Anterior cingulate cortex (tissue), 58 donors: ENCODE data around the gene NUP54.
A peak's percentile ranks its signal among the peaks of the same experiment; 100 is the strongest.

Experiments
- DNase-seq, 58 donors: peaks; one replicate each; lab custom pipeline; 2025; lab: John Stamatoyannopoulos, UW

NUP54 gene

DNA sequence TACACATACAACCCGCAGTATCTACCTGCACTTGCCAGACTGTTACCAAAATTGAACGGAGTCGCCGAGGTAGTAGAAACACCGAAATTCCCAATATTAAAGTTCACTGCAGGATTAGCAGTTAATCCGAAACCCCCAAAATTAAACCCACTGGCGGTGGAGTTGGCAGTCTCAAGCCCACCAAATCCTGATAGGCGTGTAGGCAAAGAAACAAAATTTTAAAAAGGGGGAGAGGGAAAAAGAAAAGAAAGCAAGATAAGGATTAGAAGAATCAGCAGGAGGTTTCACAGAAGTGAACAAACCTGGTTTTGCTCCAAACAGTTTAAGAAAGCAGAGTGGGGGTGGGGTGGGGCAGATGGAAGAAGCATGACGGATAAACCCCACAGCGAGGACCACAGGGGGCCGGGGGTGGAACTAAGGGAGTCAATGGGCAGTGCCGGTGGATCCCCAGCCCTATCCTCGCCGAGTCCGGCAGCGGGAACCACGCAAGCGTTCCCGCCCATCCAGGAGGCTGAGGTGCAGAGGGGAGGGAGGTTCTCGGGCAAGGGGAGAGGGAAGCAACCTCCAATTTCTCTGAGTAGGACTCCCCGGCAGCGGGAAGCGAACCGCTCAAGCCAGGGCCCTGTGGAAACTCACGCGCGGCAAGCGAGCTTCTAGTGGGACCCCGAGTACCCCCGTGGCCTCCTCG lies 599 bp downstream of the NUP54 start:
- peak in 32 of 58 donors; percentile 2 to 71 (median 46) for DNase-seq

DNA sequence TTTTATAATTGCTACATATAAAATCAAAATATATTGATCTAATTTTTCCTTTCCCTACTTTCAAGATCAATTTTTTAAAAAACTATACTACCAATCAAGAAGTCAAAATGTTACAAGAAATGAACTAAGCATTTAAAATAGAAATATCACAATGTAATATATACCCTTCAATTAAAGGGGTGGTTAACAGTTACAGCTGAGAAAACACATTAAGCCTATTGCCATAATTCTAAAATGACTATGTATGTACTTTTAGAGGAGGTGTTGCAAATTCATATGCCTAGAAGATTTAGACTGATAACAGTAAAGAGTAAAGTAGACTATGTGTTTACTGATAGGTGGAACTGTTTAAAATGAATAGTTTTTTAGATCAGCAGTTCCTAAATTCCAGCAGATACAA lies 3.7 kb downstream of the NUP54 start:
- DNase-seq, result no peak

DNA sequence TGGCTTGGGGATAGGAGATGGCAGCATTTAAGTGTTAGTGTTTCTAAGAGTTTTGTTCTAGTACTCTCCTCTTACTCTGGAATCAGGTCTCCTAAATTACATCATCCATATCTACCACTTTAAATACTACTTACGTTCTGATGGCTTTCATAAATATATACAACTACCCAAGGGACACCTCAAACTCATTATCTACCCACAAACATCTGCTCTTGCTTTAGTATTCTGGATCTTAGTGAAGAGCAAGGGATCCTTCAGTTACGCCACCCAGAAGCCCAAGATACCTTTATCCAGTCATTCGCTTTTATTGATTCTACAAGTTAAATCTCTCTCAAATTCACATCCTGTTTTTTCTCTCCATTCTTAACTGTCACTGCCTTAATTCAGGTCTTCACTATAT lies 7.0 kb downstream of the NUP54 start:
- no peak for DNase-seq

DNA sequence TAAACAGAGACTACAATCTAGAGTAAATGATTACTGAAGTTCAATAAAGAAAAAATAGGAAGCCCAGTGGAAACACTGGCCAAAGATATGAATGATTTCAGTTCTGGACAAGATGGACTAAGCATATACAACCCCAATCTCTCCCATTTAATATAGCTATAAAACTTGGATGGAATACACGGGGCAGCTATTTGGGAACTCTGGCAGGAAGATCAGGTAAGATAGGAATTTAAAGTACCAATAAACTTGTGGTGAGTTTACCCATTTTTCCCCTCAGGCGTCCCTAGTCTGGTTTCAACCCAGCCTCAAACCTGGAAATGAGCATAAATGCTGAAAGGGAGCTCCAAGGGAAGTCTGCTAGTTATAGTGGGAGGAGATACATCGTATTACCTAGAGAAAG lies 20.4 kb downstream of the NUP54 start:
- DNase-seq, result no peak

DNA sequence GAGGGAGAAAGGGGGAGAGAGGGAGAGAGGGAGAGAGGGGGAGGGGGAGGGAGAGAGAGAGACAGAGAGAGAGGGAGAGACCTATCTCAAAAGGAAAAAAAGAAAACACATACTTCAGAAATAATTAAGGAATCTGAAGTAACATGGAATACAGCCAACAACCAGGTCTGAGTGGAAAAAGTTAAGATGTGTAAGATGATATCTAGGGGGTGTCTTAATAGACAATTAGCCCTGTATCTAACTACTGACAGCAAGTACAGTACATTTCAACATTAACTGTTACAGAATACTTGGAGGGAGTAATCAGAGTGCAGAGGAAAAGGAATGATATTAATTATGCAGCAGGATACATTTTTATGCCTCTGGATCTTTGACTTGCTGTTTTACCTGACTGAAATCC lies 22.4 kb downstream of the NUP54 start:
- no peak for DNase-seq

DNA sequence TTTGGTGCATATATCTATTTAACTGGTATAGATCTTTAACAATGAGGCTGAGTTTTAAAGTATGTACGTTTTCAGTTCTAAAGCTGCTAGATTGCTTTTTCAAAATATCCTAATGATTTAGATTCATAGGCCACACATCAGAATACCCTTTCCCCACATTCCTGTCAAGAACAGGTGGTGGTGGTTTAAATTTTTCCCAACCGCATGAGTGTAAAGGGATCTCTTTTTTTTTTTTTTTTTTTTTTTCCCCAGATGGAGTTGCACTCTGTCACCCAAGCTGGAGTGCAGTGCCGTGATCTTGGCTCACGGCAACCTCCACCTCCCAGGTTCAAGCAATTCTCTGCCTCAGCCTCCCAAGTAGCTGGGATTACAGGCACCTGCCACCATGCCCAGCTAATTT lies 28.0 kb downstream of the NUP54 start:
- DNase-seq, result no peak

DNA sequence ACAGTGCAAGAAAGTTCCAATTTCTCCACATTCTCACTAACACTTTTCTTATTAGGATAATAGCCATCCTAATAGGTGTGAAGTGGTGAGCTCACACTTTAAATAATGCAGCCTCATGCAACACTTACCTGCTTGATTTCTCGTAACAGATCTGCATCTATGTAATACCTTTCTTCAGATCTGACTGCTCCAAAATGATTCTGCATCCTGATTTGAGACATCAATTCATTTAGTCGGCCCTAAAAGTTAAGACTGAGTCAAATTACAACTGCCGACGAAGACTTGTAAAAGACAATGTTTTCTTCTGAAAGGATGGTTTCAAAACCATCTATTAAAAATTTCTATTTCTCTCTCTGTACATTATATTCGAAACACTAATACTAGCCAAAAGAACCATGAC lies 30.7 kb downstream of the NUP54 start:
- no peak for DNase-seq

DNA sequence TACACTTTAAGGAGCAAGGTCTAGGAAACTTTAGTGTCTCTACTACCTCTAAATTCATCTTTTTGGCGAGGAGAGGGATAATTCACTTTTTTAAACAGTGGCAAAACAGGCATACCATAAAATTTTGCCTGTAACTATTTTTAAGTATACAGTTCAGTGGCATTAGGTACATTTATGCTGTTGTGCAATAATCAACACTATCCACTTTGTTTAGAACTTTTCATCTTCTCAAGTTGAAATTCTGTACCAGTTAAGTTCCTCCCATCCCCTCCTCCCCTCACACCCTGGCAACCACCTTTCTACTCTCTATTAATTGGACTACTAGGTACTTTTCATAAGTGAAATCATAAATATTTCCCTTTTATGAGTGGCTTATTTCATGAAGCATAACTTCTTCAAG lies 31.4 kb downstream of the NUP54 start:
- DNase-seq, result no peak

DNA sequence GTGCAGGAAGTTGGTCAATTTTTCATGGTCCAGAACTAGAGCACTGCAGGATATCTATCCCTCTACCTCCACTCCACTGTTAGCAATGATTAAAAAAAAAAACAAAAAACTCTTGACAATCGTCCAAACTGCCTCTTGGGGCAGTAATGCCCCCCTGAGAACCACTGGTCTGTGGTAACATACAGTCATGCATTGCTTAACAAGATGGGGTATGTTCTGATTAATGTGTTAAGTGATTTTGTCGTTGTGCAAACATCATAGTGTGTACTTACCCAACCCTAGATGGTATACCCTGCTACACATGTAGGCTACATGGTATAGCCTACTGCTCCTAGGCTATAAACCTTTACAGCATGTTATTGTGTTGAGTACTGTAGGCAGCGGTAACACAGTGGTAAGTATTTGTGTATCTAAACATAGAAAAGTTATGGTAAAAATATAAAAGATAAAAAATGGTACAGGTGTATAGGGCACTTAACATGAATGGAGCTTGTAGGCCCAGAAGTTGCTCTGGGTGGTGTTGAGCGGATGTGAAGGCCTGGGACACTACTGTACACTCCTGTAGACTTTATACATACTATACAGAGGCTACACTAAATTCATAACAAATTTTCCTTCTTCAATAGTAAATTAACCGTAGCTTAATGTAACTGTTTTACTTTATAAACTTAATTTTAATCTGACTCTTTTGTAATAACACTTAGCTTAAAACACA lies 39.6 kb downstream of the NUP54 start:
- DNase-seq, result no peak

DNA sequence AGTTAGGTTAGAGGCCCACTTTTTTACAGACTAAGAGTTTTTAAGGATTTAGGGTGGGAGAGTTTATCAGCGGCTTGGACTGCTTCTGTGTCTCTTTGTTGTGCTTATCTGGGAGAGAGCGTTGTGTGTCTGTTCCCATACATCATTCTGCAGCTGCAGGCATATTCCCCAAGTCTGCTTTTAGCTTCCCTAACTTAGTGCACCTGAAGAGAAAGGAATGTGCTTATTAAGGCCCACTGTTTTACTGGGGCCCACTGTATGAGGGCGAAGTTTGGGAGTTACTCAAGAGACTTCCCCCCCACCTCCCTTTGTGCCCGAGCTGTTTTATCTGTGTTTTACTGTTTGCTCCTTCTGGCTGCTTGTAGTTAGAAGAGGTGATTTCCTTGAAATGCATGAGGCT lies 41.8 kb downstream of the NUP54 start:
- DNase-seq, result no peak

DNA sequence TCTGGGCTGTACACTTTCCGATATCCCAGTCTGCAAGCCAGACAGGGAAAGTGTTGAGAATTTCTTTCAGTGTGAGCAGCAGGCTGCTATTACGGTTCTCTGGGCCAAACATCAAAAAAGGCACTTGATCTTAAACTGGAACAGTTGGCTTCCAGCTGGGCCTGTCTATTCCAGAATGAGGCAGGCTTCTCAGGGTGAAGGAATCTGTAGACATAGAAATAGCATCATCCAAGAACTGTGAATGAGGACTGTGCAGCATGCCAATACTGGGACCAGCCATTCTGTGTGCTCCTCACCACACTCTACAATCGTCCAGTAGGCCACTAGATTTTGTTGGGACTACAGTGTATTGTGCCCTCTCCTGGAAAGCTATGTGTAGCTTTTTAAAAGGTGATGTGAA lies 42.5 kb downstream of the NUP54 start:
- DNase-seq, result peak in 40 of 58 donors; percentile 1 to 66 (median 12)

DNA sequence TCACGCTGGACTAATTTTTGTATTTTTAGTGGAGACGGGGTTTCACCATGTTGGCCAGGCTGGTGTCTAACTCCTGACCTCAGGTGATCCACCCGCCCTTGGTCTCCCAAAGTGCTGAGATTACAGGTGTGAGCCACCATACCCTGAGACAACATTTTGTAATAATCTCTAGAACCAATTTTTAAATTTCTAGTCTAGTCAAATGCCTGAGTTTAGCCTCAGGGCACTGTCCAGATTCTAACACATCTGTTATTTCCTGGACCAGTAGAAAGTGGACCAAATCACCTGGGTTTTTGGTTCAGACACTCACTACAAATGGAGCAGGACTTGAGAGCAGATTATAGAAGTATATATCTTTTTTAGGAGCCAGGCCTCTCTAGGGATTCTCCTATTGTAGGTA lies 52.1 kb downstream of the NUP54 start:
- no peak for DNase-seq

DNA sequence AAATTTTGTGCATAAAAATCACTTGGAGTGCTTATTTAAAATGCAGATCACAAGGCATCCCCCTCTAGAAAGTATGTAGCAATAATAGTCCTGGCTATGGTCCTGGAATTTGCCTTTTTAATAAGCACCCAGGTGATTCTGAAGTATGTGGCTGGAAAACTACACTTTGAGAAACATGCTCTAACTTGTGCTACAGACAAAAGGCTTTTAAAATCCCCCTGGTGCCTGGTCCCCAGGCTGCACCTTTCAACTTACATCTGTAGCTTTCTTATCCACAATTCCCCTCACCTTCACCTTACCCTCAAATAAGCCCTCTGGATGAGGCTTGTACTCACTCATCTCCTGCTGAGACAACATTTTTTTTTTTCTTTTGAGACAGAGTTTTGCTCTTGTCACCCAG lies 52.6 kb downstream of the NUP54 start:
- DNase-seq, result no peak

DNA sequence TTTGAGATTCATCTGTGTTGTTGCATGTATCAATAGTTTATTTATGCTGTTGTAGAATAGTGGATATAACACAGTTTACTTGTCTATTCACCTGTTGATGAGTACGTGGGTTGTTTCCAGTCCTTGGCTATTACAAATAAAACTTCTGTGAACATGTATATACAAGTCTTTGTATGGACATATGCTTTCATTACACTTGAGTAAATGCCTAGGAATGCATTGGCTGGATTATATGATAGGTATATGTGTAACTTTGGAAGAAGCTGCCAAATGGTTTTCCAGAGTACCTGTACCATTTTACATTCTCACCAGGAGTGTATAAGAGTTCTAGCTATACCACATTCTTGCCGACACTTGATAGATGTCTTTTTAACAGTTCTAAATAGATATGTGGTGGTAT lies 57.1 kb downstream of the NUP54 start:
- no peak for DNase-seq

DNA sequence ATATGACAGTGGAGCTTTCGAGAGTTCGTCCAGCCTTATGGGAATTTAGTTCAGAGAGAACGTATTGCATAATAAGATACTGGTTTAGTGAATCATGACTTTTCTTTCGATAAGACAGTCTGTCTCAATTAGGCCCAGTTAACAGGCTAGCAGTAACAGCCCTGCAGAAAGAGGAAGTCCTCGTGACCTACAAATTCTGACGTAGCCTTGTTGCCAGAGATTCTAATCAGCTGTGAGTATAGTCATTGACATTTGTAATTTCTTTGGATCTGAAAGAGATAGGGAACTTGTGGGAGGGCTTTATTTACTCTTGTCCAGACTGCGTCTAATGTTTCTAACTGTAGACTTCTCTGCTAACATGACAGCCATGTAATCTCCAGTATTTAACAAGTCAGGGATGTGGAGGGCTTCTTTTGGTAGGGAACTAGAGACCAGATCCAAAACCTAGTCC lies 57.9 kb downstream of the NUP54 start:
- DNase-seq, result peak in 2 of 58 donors; percentile 0 to 6

DNA sequence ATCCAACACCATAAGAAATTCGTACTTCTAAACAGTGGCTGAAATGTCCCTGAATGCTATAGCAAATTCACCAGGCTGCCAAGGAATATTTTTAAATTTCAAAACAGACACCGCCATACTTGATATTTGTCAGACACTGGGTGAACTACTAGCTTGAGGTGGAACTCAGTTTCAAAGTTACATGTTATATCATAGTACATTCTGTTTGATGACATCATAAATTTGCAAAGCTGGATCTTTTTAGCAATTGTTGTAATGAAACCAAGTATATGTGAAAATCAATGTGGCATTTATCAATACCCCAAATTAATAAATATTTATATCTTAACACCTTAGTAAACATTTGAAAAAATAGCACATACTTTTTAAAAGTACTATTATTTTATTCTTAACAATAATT lies 59.5 kb downstream of the NUP54 start:
- no peak for DNase-seq

DNA sequence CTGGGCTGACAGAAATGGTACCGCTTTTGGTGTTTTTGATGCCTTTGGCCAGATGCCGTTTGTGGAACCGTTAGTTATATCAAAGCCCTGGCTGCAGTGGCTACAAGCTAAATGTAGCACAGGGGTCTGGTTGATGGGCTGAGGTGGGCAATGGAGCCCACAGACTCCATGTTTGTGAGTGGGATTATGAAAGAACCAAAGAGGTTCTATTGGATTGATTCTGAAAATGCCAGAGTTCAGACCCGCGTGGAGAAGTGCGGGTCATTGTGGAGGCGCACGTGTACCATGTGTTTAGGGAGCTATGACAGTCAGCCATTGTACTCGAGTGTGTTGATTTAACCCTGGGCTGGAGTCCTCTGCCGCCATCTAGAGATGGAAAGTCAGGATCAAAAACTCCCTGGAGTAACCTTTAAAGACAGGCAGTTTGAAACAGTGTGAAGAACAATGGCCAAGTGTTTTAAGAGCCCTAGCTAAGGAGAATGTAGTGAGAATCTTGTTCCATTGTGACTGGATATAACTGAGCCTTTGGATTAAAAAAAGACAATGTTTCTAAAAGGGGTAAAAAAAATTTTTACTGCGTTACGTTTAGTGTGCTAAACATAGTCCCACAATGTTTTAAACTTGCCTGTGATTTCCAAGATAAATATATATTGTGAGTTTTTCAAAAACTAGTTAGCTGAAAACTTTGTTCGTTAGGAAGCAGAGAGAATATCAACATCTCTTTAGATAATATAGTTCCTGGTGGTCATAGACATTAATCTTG lies 61.0 kb downstream of the NUP54 start:
- peak in 51 of 58 donors; percentile 3 to 86 (median 45) for DNase-seq

DNA sequence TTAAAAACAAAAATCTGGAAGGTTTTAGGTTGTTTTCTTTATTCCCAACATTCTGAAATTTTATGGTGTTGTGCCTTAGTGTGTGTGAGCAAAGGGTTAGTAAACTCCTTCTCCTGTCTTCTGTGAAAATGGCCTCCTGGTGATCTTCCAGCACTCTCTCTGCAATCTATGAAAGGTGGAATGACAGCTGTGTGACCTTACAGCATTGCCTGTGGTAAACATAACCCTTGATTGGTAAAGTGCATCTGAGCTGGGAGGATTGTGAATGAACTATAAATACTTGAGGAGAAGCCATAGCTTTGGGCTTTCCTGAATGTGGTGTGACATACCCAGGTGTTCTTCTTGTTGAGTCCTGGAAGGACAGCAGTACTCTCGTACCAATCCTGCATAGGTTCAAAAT lies 63.7 kb downstream of the NUP54 start:
- DNase-seq, result no peak

DNA sequence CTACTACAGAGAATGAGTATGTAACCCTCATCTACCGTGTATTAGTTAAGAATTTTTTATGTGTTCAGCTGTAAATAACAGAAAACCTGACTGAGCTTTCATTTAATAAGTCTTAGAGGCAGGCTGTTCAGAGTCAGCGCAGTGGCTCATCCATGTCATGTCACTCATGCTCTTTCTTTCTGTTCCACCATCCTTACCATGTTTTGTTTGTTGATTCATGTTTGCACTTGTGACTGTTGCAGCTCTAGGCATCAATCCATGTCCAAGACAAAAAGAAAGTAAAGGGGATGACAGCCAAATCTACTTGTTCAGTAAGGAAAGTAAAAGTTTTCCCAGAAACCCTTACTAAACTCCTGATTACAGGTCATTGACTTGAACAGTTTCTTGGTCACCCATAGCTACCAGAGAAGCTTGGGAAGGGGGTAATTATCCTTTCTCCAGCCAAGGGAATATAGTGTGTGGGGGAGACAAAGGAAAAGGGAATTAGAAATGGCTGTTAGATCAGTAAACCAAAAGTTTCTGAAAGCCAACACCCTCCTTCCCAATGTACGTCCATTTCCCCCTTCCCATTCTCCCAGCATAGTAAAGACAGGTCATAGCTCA lies 64.7 kb downstream of the NUP54 start:
- no peak for DNase-seq

DNA sequence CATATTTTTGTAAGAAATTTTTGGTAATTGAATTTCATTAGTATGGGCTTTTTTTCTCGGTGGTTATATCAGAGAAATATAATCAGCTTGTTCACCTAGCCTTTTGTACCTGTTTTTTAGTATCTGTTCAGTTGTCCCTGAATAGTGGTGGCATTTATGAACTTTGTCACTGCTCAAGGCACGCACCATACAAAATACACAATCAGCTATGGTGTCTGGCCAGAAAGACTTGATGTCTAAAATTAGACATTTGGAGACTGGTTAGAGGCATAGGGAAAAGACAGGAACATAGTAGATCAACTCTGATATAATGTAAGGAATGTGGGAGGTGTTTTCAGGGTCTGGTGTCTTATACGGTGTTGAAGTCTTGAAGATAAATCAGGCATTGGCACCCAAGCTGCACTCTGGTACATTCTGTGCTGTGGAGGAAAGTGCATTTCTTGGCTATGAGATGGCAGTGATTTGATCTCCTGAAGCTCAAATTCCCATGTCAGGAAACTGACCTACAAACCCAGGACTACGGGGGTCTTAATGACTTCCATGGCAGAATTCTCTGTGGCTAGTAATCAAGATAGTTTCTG lies 70.1 kb downstream of the NUP54 start:
- DNase-seq, result peak in 1 of 58 donors; percentile 1
